ENCODE measurements around the gene PHRF1. TPM values are rescaled to one million over a fixed set of nuclear protein-coding genes. Genes with fewer than 3 reads are reported as not detected.

Gene PHRF1
- total RNA-seq, 1 experiment from 2014 or later: 48.9 TPM

DNA sequence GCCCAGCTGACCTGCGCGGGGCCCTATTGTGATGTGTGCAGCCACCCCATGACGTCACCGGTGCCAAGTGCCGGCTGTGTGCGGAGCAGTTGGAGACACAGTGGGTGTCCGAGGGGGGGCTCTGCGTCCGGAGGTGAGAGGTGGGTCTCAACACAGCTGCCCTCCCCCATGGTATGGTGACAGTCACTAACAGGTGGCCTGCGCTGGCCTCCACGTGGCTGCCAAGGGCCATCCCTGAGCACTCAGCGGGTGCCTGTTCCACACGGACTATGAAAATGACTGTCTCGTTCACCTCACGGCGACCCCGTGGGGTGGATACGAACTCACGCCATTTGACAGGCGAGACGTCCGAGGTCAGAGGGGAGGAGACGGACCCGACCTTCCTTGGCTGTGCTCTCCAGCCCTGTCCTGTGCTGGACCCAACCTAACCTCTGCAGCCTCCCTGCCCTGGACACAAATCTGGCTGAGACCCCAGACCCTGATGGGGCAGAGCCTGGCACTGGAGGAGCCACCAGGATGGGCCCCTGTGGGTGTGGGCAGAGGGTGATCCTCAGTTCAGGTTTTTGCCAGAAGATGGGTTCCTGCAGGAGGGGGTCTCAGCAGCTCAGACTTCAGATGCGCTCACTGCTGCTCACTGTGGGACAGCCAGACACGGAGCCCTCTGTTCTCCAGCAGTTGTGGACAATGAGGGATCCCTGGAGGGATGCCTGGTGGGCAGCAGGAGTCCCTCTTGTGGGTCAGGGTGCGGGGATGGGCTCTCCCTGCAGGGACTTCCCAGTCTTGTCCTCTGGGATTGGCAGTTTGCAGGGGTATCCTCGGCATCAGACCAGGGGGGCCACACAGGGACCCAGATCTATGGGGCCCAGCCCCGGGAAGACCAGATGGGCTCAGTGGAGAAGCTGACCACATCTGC, 47.2 kb upstream of the PHRF1 start:
- Histone ChIP-seq H3K23ac (ENCODE audit: insufficient read length, low read depth, low read length) (no peak overlapping the region), H3K79me1 (ENCODE audit: insufficient read depth, low read depth, low read length, poor library complexity, severe bottlenecking) (no peaks in the 10 kb centered on the region), H2AFZ (ENCODE audit: low read length) (no peak overlapping the region), H2BK12ac (ENCODE audit: insufficient read length, low read depth, low read length) (no peak overlapping the region), H3K56ac (ENCODE audit: insufficient read length, low read depth, low read length) (no peak overlapping the region), H2BK120ac (ENCODE audit: low read depth, low read length, poor library complexity, severe bottlenecking) (no peak overlapping the region), H3K4me2 (ENCODE audit: insufficient read depth, insufficient read length, low read length) (no peak overlapping the region), H3K27me3 (ENCODE audit: insufficient read depth, low read length) (no peaks in the 10 kb centered on the region), H3K14ac (ENCODE audit: insufficient read depth, low read length) (no peak overlapping the region; the same call in 1 of the 2 replicates), H3K4ac (ENCODE audit: low read depth, low read length) (no peak overlapping the region), H4K5ac (ENCODE audit: insufficient read length, low read depth, low read length) (no peak overlapping the region), H2BK5ac (ENCODE audit: insufficient read length, low read length) (no peak overlapping the region), H3K9me3 (ENCODE audit: control insufficient read depth, low read depth, low read length) (no peaks in the 10 kb centered on the region), H3K23me2 (ENCODE audit: insufficient read length, low read depth, low read length, poor library complexity, severe bottlenecking) (no peaks in the 10 kb centered on the region), H4K8ac (replicated peaks; ENCODE audit: insufficient read length, low read depth, low read length) (no peak overlapping the region), H3T11ph (ENCODE audit: low read length) (no peak overlapping the region), H3K79me2 (ENCODE audit: insufficient read depth, low read length) (no peaks in the 10 kb centered on the region), H4K91ac (ENCODE audit: insufficient read length, low read depth, low read length) (no peak overlapping the region), H3K4me1 (ENCODE audit: insufficient read depth, low read length) (no peaks in the 10 kb centered on the region), H2BK20ac (ENCODE audit: low read depth, low read length, poor library complexity, severe bottlenecking) (no peak overlapping the region), H3K9ac (ENCODE audit: extremely low read depth, insufficient read length, low read length) (no peak overlapping the region), H3K27ac (ENCODE audit: insufficient read length, low read depth, low read length) (no peak overlapping the region), H2AK5ac (ENCODE audit: insufficient read length, low read length) (no peak overlapping the region), H2BK15ac (ENCODE audit: low read depth, low read length) (no peak overlapping the region), H3K18ac (ENCODE audit: insufficient read length, low read depth, low read length) (no peak overlapping the region), H4K20me1 (ENCODE audit: control insufficient read depth, insufficient read depth, insufficient read length) (no peaks in the 10 kb centered on the region)
- Mint-ChIP-seq H3K4me3 (no peak overlapping the region), H3K36me3 (ENCODE audit: insufficient read depth in 1 of 3, low read depth in 3 of 3) (peaks cover 5 to 18% (median 10%) of the 10 kb centered on the region in 3 experiments; a peak in 6 of 7 replicates), H3K27me3 (ENCODE audit: low read depth) (peaks cover 2% of the 10 kb centered on the region), H3K4me1 (no peaks in the 10 kb centered on the region), H3K9me3 (peaks cover 2% of the 10 kb centered on the region in 2 experiments; a peak in 3 of 5 replicates), H3K27ac (peak overlapping the region in 2 of 3 experiments; percentile 48 to 72; a peak in 2 of 7 replicates)
- DNase-seq: no peak
- TF ChIP-seq, protein P1, sequence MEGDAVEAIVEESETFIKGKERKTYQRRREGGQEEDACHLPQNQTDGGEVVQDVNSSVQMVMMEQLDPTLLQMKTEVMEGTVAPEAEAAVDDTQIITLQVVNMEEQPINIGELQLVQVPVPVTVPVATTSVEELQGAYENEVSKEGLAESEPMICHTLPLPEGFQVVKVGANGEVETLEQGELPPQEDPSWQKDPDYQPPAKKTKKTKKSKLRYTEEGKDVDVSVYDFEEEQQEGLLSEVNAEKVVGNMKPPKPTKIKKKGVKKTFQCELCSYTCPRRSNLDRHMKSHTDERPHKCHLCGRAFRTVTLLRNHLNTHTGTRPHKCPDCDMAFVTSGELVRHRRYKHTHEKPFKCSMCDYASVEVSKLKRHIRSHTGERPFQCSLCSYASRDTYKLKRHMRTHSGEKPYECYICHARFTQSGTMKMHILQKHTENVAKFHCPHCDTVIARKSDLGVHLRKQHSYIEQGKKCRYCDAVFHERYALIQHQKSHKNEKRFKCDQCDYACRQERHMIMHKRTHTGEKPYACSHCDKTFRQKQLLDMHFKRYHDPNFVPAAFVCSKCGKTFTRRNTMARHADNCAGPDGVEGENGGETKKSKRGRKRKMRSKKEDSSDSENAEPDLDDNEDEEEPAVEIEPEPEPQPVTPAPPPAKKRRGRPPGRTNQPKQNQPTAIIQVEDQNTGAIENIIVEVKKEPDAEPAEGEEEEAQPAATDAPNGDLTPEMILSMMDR (conservative IDR thresholded peaks at IDR 0.05): no peak
- WGBS (ENCODE audit: extremely low coverage, insufficient read length, low lambda C conversion rate): no CpG with 5 or more reads among the region's 29 CpGs
